Gastrocnemius medialis (tissue), 4 donors: ENCODE measurements around the gene OR10A4. TPM values are rescaled to one million over a fixed set of nuclear protein-coding genes. Genes with fewer than 3 reads are reported as not detected.
A peak's percentile ranks its signal among the peaks of the same experiment; 100 is the strongest.
"Not testable (repeated sequence)": the region's sequence is repeated elsewhere in the genome, so short reads cannot be mapped to it uniquely, and the experiment has no call there.

Source experiments
- ATAC-seq, 2 donors: fragments of 150-250 bp; one replicate each; pipeline ENCODE4 v1.9.1; 2016
- DNase-seq, 2 donors: peaks; one replicate each; pipeline ENCODE4 v3.0.0-alpha.2; 2019
- H3K27ac ChIP-seq, 4 donors: fragments of 200-600 bp; sonication (generic); 1 replicate in 1 of 4; 2 replicates in 3 of 4; pipeline ENCODE4 v1.5.1; 2016 to 2018; ENCODE audit warnings: mild to moderate bottlenecking in 2 of 4, moderate library complexity in 1 of 4
- H3K27me3 ChIP-seq, 3 donors: fragments of 200-600 bp; sonication (generic) in 2 of 3; 1 replicate in 1 of 3; 2 replicates in 2 of 3; pipeline versions ENCODE4 v1.5.1 to v1.6.0; 2016 to 2019; ENCODE audit warnings: mild to moderate bottlenecking in 1 of 3, moderate library complexity in 1 of 3
- H3K36me3 ChIP-seq, 2 donors: fragments of 200-600 bp; sonication (generic) in 1 of 2; one replicate each; pipeline ENCODE4 v1.5.1; 2017 to 2018
- H3K4me1 ChIP-seq, 2 donors: fragments of 200-600 bp; sonication (generic) in 1 of 2; one replicate each; pipeline ENCODE4 v1.5.1; 2016 to 2017; ENCODE audit warnings: mild to moderate bottlenecking in 2 of 2
- H3K4me3 ChIP-seq, 4 donors: fragments of 200-600 bp; sonication (generic) in 3 of 4; 1 replicate in 1 of 4; 2 replicates in 3 of 4; pipeline ENCODE4 v1.5.1; 2016 to 2019; ENCODE audit warnings: mild to moderate bottlenecking in 2 of 4
- H3K9me3 ChIP-seq, 3 donors: fragments of 200-600 bp; sonication (generic) in 2 of 3; 1 replicate in 1 of 3; 2 replicates in 2 of 3; pipeline ENCODE4 v1.5.1; 2016 to 2019
- POLR2A ChIP-seq, 2 donors: fragments of 450-650 bp; IDR thresholded peaks; one replicate each; pipeline ENCODE4 v1.6.1; 2017; ENCODE audit warnings: antibody characterized with exemption in 2 of 2, mild to moderate bottlenecking in 2 of 2, moderate library complexity in 2 of 2
- in situ Hi-C, 4 donors: fragments of 200-750 bp; cut with MboI; loops; one replicate each; pipeline versions ENCODE4 v1.15.0 to v1.8.0; 2017; ENCODE audit warnings: low sequenced_read_pairs in 4 of 4
- intact Hi-C: fragments of 100-400 bp; cut with DNase I; formaldehyde crosslinking; loops from one replicate; pipeline ENCODE4 v1.15.1; 2023; ENCODE audit warnings: low total_unique reads
- total RNA-seq, 4 donors: library from RNA; depleted of rRNA; stranded (reverse); fragments of >200 nt; gene quantifications; one replicate each; pipeline versions ENCODE4 v1.1.0 to v1.2.3, GENCODE V29; 2016
- TF ChIP-seq, protein P1 (sequence below), 5 experiments: fragments of 450-650 bp in 3 of 5; fragments of 200-600 bp in 2 of 5; sonication (generic) in 2 of 5; IDR thresholded peaks in 4 of 5; conservative IDR thresholded peaks in 1 of 5; 1 replicate in 4 of 5; 2 replicates in 1 of 5; pipeline ENCODE4 v1.5.1; 2016 to 2019; ENCODE audit warnings: antibody characterized with exemption in 5 of 5, mild to moderate bottlenecking in 3 of 5, moderate library complexity in 3 of 5

The OR10A4 gene
- total RNA-seq, 4 donors from 2014 or later: not detected

DNA sequence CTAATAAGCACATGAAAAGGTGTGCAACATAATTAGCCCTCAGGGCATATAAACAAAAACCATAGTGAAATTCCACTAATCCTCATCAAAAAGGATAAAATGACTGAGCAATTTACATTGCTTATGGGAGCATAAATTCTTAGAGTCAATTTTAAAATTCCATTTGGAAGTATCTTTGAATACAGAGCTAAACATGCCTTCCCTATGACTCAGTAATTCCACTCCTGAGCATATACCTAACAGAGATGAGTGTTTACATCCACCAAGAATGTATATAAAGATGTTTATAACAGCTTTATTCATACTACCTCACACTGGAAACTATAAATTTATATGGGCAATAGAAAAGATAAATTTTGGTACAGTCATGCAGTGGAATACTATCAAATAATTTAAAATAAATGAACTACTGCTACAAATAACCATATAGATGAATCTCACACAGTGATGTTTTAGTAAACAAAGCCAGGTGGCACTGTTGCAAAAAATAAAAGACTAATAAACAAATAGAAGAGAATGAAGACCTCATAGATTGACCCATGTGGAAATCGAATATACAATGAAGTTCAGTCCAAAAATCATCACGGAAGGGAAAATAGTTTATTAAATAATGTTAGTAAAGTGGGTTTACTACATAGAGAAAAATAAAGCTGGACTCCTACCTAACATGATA is 24.0 kb downstream of the OR10A4 start:
- H3K9me3 ChIP-seq: no peaks in the 10 kb centered on the region
- DNase-seq (no peak), ATAC-seq (no peak)
- no peaks in the 10 kb centered on the region for H3K36me3 ChIP-seq
- no peak overlapping the region for H3K4me3 ChIP-seq
- intact Hi-C loops: no loop called here
- H3K27ac ChIP-seq: no peak overlapping the region
- no peaks in the 10 kb centered on the region for H3K27me3 ChIP-seq
- H3K4me1 ChIP-seq: no peaks in the 10 kb centered on the region
- no peak for TF ChIP-seq POLR2A (IDR thresholded peaks at IDR 0.05)
- TF ChIP-seq, protein P1, sequence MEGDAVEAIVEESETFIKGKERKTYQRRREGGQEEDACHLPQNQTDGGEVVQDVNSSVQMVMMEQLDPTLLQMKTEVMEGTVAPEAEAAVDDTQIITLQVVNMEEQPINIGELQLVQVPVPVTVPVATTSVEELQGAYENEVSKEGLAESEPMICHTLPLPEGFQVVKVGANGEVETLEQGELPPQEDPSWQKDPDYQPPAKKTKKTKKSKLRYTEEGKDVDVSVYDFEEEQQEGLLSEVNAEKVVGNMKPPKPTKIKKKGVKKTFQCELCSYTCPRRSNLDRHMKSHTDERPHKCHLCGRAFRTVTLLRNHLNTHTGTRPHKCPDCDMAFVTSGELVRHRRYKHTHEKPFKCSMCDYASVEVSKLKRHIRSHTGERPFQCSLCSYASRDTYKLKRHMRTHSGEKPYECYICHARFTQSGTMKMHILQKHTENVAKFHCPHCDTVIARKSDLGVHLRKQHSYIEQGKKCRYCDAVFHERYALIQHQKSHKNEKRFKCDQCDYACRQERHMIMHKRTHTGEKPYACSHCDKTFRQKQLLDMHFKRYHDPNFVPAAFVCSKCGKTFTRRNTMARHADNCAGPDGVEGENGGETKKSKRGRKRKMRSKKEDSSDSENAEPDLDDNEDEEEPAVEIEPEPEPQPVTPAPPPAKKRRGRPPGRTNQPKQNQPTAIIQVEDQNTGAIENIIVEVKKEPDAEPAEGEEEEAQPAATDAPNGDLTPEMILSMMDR (IDR thresholded peaks at IDR 0.05 in 4 of 5, conservative IDR thresholded peaks at IDR 0.05 in 1 of 5): peak in 1 of 5 experiments; percentile 25
- in situ Hi-C loops: no loop called here

DNA sequence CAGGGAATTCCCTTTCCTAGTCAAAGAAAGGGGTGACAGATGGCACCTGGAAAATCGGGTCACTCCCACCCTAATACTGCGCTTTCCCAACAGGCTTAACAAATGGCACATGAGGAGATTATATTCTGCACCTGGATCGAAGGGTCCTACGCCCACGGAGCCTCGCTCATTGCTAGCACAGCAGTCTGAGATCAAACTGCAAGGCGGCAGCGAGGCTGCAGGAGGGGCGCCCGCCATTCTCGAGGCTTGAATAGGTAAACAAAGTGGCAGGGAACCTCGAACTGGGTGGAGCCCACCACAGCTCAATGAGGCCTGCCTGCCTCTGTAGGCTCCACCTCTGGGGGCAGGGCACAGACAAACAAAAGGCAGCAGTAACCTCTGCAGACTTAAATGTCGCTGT is 28.4 kb downstream of the OR10A4 start:
- ATAC-seq, H3K27me3 ChIP-seq, H3K36me3 ChIP-seq, in situ Hi-C loops, H3K27ac ChIP-seq, DNase-seq, intact Hi-C loops, H3K4me1 ChIP-seq, H3K9me3 ChIP-seq, H3K4me3 ChIP-seq: not testable (repeated sequence)

DNA sequence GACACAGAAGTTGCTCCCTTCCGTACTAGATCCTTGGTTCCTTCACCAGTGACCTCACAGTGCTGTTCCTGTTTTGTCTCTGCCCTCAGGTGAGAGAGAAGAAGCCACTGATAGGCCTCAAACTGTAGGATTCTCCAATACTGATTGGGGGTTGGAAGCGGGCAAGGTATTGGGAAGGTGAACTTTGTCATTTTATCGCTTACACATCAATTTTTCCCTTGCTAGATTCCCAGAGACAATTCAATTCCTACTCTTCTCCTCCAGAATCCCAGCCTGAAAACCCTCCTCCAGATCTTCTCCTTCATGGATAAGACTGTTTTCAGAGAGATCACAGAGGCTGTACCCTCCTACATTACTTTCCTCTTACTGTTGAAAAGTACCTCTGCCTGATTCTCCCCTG is 35.0 kb downstream of the OR10A4 start:
- Histone ChIP-seq H3K36me3 (no peaks in the 10 kb centered on the region), H3K27me3 (no peaks in the 10 kb centered on the region), H3K9me3 (no peaks in the 10 kb centered on the region), H3K4me1 (no peaks in the 10 kb centered on the region), H3K27ac (no peak overlapping the region), H3K4me3 (no peak overlapping the region)
- ATAC-seq: no peak
- intact Hi-C loops (no loop called here), in situ Hi-C loops (no loop called here)
- no peak for TF ChIP-seq POLR2A (IDR thresholded peaks at IDR 0.05)
- TF ChIP-seq, protein P1 (IDR thresholded peaks at IDR 0.05 in 4 of 5, conservative IDR thresholded peaks at IDR 0.05 in 1 of 5): no peak
- no peak for DNase-seq

DNA sequence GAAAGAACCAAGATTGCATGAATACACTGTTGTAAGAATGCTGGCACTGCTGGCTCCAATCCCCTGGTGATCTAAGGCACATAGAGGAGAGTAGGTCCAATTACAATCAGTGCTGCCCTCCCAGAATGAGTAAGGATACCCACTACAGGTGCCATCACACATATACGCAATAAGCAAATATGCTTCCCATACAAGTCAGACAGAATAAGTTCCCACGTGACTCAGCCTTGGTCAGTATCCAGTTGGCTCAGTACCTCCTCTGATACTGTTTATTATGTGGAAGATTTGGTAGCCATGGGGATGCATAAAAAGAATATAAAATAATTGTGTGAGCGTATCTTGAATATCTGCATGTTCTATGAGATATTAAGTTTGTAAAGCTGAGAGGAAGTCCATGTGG is 35.5 kb downstream of the OR10A4 start:
- no peak for ATAC-seq
- in situ Hi-C loops: no loop called here

DNA sequence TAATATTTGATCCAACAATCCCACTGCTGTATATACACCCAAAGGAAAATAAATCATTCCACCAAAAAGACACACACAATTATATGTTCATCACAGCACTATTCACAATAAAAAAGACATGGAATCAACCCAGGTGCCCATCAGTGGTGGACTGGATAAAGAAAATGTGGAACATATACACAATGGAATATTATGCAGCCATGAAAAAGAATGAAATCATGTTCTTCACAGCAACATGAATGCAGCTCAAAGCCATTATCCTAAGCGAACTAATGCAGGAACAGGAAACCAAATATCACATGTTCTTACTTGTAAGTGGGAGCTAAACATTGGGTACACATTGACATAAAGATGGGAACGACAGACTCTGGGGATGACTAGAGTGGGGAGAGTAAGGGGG is 43.3 kb downstream of the OR10A4 start:
- no peak for ATAC-seq
- H3K27me3 ChIP-seq: no peaks in the 10 kb centered on the region
- in situ Hi-C loops: no loop called here

More for the DNA sequence above, 35.5 kb downstream of the OR10A4 start:
- H3K27ac ChIP-seq: no peak overlapping the region
- H3K9me3 ChIP-seq: no peaks in the 10 kb centered on the region
- no peaks in the 10 kb centered on the region for H3K27me3 ChIP-seq
- intact Hi-C loops: no loop called here
- no peaks in the 10 kb centered on the region for H3K4me1 ChIP-seq
- H3K4me3 ChIP-seq: no peak overlapping the region
- TF ChIP-seq POLR2A (IDR thresholded peaks at IDR 0.05): no peak
- TF ChIP-seq, protein P1 (IDR thresholded peaks at IDR 0.05 in 4 of 5, conservative IDR thresholded peaks at IDR 0.05 in 1 of 5): no peak
- H3K36me3 ChIP-seq: no peaks in the 10 kb centered on the region
- DNase-seq: no peak

More for the DNA sequence above, 43.3 kb downstream of the OR10A4 start:
- Histone ChIP-seq H3K9me3 (no peaks in the 10 kb centered on the region), H3K36me3 (no peaks in the 10 kb centered on the region), H3K4me3 (no peak overlapping the region), H3K27ac (no peak overlapping the region), H3K4me1 (no peaks in the 10 kb centered on the region)
- DNase-seq: no peak
- TF ChIP-seq POLR2A (IDR thresholded peaks at IDR 0.05): no peak
- TF ChIP-seq, protein P1 (IDR thresholded peaks at IDR 0.05 in 4 of 5, conservative IDR thresholded peaks at IDR 0.05 in 1 of 5): no peak
- intact Hi-C loops: no loop called here
